ENCODE results near the gene SLC28A1.
A peak's percentile ranks its signal among the peaks of the same experiment; 100 is the strongest.

The SLC28A1 gene

DNA sequence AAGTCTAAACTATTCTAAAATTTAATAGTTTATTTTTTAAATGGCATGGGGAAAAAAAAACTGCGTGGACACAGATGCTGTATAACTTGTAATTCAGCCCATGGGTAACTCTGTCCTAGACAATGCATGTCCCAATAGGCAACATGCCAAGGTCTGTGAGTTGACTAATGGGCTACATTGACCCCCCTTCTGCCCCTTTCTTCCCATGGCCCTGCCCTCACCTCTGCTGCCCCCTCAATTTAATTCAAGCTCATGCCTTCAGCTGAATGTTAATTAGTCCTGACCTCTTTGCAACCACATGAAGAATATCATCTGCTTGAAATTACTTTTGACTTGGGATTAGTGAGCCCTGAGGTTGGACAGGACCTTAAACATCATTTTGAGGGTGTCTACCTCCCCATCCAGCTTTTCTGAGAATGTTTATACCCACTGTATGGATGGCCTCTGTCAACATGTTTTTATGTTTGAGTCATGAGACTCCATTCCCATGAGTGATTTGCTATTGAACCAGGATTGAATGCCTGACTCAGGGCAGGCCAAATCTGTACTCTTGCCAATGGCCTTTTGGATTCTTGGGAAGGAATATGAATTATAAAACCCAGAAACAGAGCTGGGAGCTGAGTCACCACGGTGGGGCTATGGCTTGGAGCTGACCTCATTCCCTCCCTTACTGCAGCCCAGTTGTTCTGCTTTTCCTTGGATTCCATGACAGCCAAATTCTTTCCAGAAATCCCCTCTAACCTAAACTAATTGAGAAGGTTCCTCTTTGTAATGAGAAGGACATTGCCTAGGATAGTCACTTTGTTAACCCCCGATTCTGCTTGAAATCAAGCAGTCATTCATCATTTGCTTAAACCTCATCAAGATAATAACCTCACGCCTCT, 63.7 kb downstream of the SLC28A1 start:
- FAIRE-seq, result no peak

GRCh38 chr15:84949043-84949442, 64.6 kb downstream of the SLC28A1 start:
- no peak for FAIRE-seq

DNA sequence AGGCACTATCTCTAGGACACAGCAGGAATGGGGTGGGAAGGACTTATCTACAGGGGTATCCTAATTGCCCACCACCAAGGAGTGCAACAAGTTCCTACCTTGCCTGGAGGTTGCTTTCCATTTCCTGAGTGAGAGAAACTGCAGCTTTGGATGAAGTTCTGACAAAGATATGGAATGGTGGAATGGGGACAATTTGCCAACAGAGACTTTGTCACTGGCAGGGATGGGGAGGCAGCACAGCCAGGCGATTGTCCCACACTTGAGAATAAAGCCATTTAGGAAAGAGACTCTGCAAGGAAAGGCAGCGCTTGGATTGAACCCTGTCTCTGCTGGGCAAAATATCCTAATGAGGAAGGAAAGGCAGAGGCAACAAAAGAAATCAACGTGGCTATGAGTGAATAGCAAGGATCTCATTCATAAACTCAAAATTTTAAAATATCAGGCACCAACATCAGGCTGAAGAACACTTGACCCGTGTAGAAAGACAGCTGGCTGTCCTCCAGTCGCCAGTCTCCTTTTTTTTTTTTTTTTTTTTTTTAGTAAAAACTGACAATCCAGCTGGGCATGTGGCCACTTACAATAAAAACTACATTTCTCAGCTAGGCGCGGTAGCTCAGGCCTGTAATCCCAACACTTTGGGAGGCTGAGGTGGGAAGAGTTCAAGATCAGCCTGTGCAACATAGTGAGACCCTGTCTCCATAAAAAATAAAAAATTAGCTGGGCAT, 65.5 kb downstream of the SLC28A1 start:
- no peak for FAIRE-seq

DNA sequence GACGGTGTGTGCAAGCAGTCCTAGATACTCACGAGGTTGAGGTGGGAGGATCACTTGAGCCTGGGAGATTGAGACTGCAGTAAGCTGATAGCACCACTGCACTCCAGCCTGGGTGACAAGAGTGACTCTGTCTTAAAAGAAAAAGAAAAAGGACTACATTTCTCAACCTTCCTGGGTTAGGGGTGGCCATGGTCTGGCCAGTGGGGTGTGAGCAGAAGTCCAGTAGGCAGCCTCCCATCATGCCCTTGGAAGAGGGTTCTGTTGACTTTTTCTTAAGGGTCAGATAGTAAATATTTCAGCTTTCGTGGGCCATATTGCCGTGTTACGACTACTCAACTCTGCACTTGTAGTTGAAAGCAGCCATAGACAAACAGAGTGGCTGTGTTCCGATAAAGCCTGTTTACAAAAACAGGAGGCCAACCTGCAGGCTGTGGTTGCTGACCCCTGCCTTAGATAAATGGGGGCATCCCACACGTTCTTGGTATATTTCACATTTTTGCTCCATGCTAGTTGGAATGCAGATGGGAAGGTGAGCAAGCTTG, 66.2 kb downstream of the SLC28A1 start:
- FAIRE-seq, result no peak

- FAIRE-seq, result no peak
Measured at GRCh38 chr15:84951736-84952135, 67.3 kb downstream of the SLC28A1 start.

GRCh38 chr15:84953136-84953535, 68.7 kb downstream of the SLC28A1 start:
- no peak for FAIRE-seq

DNA sequence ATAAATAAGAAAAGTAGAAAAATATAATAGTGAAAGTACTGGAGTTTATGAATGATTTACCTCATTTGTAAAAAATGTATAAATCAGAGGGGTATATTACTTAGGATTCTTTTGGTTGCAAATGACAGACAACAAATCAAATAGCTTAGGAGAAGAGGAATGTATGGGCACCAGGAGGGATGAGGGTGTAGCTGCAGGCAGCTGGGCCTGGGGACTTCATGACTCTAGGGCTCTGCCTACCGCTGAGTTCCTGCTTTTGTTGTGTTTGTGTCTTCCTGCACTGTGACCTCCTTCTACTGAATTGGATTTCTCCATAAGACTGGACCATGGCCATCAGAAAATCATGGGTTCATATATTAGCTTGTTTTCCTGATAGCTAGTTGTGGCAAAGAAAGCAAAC, 69.3 kb downstream of the SLC28A1 start:
- FAIRE-seq, result no peak

GRCh38 chr15:84955089-84955848, 70.8 kb downstream of the SLC28A1 start:
- FAIRE-seq, result peak; percentile 34

GRCh38 chr15:84956199-84956598, 71.7 kb downstream of the SLC28A1 start:
- FAIRE-seq, result no peak

GRCh38 chr15:84960391-84961113, 76.1 kb downstream of the SLC28A1 start:
- no peak for FAIRE-seq

DNA sequence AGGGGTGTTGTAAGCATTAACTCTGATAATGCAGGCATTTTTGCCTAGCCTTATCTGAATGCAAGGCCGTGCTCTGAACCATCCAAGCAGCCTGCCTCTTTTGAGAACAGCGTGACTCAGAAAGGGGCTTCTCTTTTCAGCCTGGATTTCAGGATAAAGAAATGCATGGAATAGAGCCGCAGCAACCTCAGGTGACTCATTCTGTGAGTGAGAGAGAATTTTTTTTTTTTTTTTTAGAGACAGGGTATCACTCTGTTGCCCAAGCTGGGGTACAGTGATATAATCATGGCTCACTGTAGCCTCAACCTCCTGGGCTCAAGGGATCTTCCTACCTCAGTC, 76.6 kb downstream of the SLC28A1 start:
- no peak for FAIRE-seq

DNA sequence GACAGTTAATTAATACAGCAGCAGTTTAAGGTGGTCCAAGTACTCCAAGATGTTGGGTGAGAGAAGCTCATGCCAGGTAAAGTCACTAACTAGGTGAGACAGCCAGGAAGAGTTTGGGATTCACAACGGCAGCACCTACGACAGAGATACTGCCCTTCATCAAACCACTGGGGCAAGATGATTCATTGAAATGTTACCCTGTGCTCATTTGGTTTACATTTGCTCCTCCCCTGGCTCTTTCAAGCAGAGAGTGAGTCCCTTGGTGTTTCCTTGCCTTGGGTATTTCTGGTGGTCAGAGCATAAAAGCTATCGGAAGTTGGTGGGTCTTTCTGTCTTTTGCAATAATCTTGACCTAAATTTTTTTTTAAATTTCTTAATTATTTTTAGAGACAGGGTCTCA, 77.2 kb downstream of the SLC28A1 start:
- no peak for FAIRE-seq

GRCh38 chr15:84962955-84963354, 78.5 kb downstream of the SLC28A1 start:
- FAIRE-seq, result no peak

GRCh38 chr15:84967380-84967779, 82.9 kb downstream of the SLC28A1 start:
- no peak for FAIRE-seq

- FAIRE-seq, result no peak
Measured at GRCh38 chr15:84968301-84968700, 83.8 kb downstream of the SLC28A1 start.

DNA sequence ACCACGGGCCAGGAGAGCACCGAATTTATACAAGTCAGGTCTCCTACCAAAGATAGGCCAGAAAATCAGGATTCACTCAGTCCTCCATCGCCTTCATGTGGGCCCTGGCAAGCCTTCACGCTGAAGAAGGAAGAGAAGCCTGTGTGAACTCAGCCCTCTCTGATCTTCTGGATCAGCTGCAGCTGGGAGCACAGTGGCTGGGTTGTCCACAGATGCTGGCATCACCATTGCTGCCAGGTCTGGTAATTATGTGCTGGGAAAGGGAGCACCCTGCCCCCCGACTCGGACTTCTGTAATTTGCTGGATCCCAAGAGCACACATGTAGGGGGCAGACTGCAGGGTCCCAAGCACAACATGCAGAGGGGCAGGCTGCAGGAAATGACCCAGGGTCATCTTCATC, 84.8 kb downstream of the SLC28A1 start:
- no peak for FAIRE-seq

DNA sequence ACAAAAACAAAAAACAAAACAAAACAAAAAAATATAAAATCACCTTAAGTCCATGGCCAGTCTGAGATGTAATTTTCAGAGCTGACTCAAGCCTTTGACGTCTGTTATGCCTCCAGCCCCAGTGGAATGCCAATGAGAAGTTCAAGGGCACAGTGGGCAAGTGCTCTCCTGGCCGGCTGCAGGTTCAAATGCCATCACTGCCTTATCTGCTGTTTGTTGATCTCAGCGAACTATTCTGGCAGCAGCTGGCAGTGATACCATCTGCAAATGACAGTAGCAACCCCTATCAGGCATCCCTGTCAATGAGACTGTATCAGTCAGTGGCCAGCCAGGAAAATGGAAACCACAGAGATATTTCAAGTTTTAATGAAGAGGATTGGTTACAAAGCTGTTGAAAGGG, 86.4 kb downstream of the SLC28A1 start:
- FAIRE-seq, result no peak

- FAIRE-seq, result no peak
Measured at GRCh38 chr15:84973492-84974460, 89.3 kb downstream of the SLC28A1 start.

- no peak for FAIRE-seq
Measured at GRCh38 chr15:84975871-84976351, 91.4 kb downstream of the SLC28A1 start.

DNA sequence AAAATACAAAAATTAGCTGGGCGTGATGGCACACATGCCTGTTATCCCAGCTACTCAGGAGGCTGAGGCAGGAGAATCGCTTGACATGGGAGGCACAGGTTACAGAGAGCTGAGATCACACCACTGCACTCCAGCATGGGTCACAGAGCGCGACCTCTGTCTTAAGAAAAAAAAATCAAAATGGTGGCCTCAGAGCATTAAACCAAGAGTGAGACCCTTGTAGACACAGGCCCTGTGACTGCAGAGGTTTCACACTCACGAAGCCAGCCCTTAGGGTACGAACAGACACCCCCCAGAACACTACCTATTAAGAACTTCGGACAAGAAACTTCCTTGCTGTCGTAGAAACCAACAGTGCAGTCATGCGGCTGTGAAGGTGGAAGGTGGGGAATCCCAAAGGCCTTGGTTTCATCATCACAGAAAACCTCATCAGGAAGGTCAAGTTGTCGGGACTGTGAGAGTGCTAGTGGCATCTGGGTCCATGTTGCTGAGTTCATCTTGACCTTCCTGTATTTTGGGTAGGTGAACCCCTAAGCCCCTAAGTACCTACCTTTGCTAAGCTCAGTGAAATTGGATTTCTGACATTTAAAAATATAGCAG, 92.4 kb downstream of the SLC28A1 start:
- no peak for FAIRE-seq

DNA sequence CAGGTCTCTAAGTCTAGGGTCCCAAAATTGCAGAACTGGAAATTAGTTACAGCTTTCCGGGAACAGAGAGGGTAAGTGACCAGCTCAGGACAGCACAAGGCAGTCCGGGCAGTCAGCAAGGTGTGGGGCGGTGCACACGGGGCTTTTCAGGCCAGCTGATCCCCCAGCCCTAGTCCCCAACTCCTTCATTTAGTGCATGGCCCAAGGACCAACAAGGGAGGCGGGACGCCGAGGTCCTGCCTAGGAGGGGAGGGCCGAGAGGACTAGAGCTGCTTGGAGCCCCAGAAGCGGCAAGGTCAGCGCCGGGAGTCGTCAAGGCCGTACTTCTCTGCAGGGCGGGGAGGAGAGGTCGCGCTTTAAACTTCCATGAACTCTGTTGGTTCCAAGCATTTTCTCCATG, 95.2 kb downstream of the SLC28A1 start:
- no peak for FAIRE-seq

Data from G401.6 (cell line).